Neural cell (in vitro differentiated cells): ENCODE measurements around the gene PYGM. TPM values are rescaled to one million over a fixed set of nuclear protein-coding genes. Genes with fewer than 3 reads are reported as not detected.

ENCODE experiments used
- H2AFZ ChIP-seq: fragments of 200-600, 300-800 bp; sonication (generic), shearing (Covaris generic); 2 replicates; pipeline ENCODE4 v1.6.0; 2014; ENCODE audit warnings: low read depth, mild to moderate bottlenecking, antibody characterized with exemption, low read length, moderate library complexity
- H3F3A ChIP-seq: fragments of 200-600 bp; shearing (Covaris generic); 2 replicates; pipeline ENCODE4 v1.6.1; 2016; ENCODE audit warnings: mild to moderate bottlenecking, moderate library complexity, mixed read lengths, antibody characterized with exemption, low read length; ENCODE audit not compliant: insufficient read depth, poor library complexity, severe bottlenecking
- H3K27ac ChIP-seq: fragments of 200-600, 300-800 bp; sonication (generic), shearing (Covaris generic); 2 replicates; pipeline ENCODE4 v1.5.1; 2014; ENCODE audit warnings: mild to moderate bottlenecking, low read length, moderate library complexity
- H3K27me3 ChIP-seq: fragments of 300-800, 200-600 bp; sonication (generic), shearing (Covaris generic); 2 replicates; pipeline ENCODE4 v1.6.0; 2014; ENCODE audit warnings: mild to moderate bottlenecking, low read depth, low read length, moderate library complexity; ENCODE audit not compliant: insufficient read depth
- H3K36me3 ChIP-seq: fragments of 300-800, 200-600 bp; sonication (generic), shearing (Covaris generic); 2 replicates; pipeline ENCODE4 v1.5.1; 2014; ENCODE audit warnings: mild to moderate bottlenecking, antibody characterized with exemption, low read length, moderate library complexity; ENCODE audit not compliant: insufficient read depth
- H3K4me2 ChIP-seq: fragments of 300-800, 200-600 bp; sonication (generic), shearing (Covaris generic); 2 replicates; pipeline ENCODE4 v1.6.0; 2014; ENCODE audit warnings: mild to moderate bottlenecking, low read length
- H3K4me3 ChIP-seq: fragments of 300-800, 200-600 bp; sonication (generic), shearing (Covaris generic); 2 replicates; pipeline ENCODE4 v1.5.1; 2014; ENCODE audit warnings: mild to moderate bottlenecking, low read length, moderate library complexity
- H3K79me2 ChIP-seq: fragments of 200-600 bp; shearing (Covaris generic); replicated peaks from 2 replicates; pipeline ENCODE4 v1.6.0; 2014; ENCODE audit warnings: mild to moderate bottlenecking, low read length, moderate library complexity; ENCODE audit not compliant: insufficient read depth
- H3K9ac ChIP-seq: fragments of 300-800, 200-600 bp; sonication (generic), shearing (Covaris generic); 2 replicates; pipeline ENCODE4 v1.6.1; 2016; ENCODE audit warnings: mild to moderate bottlenecking, low read length, mixed read lengths
- H3K9me2 ChIP-seq: fragments of 200-600 bp; shearing (Covaris generic); 2 replicates; pipeline ENCODE4 v1.6.1; 2016; ENCODE audit warnings: mild to moderate bottlenecking, low read length, mixed read lengths; ENCODE audit not compliant: insufficient read depth
- H3K9me3 ChIP-seq: fragments of 200-600, 300-800 bp; sonication (generic), shearing (Covaris generic); 2 replicates; pipeline ENCODE4 v1.6.1; 2016; ENCODE audit warnings: mild to moderate bottlenecking, mixed run types, low read length, moderate library complexity, mixed read lengths
- H4K20me1 ChIP-seq: fragments of 200-600 bp; shearing (Covaris generic); 2 replicates; pipeline ENCODE4 v1.6.1; 2016; ENCODE audit warnings: mild to moderate bottlenecking, mixed run types; ENCODE audit not compliant: insufficient read depth
- EP300 ChIP-seq: fragments of 450-650 bp; conservative IDR thresholded peaks from 2 replicates; pipeline ENCODE4 v1.6.1; 2014; ENCODE audit warnings: antibody characterized with exemption, mild to moderate bottlenecking, moderate library complexity; ENCODE audit not compliant: poor library complexity, severe bottlenecking
- EZH2 ChIP-seq: fragments of 200-600, 300-800 bp; shearing (Covaris generic), sonication (generic); IDR thresholded peaks from 2 replicates; pipeline ENCODE4 v1.6.1; 2014; ENCODE audit warnings: antibody characterized with exemption, low read length, borderline replicate concordance, mild to moderate bottlenecking; ENCODE audit not compliant: insufficient read depth, poor library complexity, severe bottlenecking
- MXI1 ChIP-seq: fragments of 450-650 bp; conservative IDR thresholded peaks from 2 replicates; pipeline ENCODE4 v1.6.1; 2014; ENCODE audit warnings: antibody characterized with exemption, mild to moderate bottlenecking; ENCODE audit not compliant: poor library complexity, severe bottlenecking
- POLR2AphosphoS5 ChIP-seq: IDR thresholded peaks from 2 replicates; pipeline ENCODE4 v1.6.1; 2012
- RAD21 ChIP-seq: fragments of 450-650 bp; conservative IDR thresholded peaks from 2 replicates; pipeline ENCODE4 v1.6.1; 2014; ENCODE audit warnings: antibody characterized with exemption, mild to moderate bottlenecking, moderate library complexity
- SMC3 ChIP-seq: fragments of 450-650 bp; conservative IDR thresholded peaks from 2 replicates; pipeline ENCODE4 v1.6.1; 2014; ENCODE audit warnings: antibody characterized with exemption, mild to moderate bottlenecking, moderate library complexity; ENCODE audit not compliant: poor library complexity
- TAF1 ChIP-seq: IDR thresholded peaks from 2 replicates; pipeline ENCODE4 v1.6.1; 2012; ENCODE audit warnings: low read depth
- polyA plus RNA-seq: library from polyadenylated mRNA; depleted of rRNA; stranded (reverse); fragments of >200 nt; gene quantifications from 2 replicates; pipeline ENCODE4 v1.2.3, GENCODE V29; 2014
- TF ChIP-seq, protein P1 (sequence below): fragments of 450-650 bp; IDR thresholded peaks from 2 replicates; pipeline ENCODE4 v1.5.1; 2014; ENCODE audit warnings: antibody characterized with exemption, mild to moderate bottlenecking, moderate library complexity; ENCODE audit not compliant: poor library complexity, severe bottlenecking
- TF ChIP-seq, protein P2 (sequence below): IDR thresholded peaks from 2 replicates; pipeline ENCODE4 v1.6.1; 2012; ENCODE audit warnings: borderline replicate concordance

Gene PYGM
- polyA plus RNA-seq, 1 donor from 2014 or later, result 0.43 TPM

DNA sequence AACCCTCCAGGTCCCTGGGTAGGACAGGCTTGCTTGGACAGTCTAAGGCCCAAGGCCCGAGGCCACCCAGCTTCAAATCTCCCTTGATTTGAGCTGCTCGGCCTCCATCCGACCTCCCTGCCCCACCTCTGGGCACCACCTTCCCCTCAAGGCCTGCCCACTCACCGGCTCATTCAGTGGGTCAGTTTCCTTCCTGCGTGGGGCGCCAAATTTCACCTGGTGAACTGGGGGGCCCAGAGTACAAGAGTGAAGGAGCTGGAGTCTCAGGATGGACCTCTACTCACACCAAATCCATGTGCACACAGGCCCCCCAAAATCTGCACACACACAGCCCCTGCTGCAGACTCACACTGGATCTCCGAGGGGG lies 39.5 kb upstream of the PYGM start:
- TF ChIP-seq, protein P1, sequence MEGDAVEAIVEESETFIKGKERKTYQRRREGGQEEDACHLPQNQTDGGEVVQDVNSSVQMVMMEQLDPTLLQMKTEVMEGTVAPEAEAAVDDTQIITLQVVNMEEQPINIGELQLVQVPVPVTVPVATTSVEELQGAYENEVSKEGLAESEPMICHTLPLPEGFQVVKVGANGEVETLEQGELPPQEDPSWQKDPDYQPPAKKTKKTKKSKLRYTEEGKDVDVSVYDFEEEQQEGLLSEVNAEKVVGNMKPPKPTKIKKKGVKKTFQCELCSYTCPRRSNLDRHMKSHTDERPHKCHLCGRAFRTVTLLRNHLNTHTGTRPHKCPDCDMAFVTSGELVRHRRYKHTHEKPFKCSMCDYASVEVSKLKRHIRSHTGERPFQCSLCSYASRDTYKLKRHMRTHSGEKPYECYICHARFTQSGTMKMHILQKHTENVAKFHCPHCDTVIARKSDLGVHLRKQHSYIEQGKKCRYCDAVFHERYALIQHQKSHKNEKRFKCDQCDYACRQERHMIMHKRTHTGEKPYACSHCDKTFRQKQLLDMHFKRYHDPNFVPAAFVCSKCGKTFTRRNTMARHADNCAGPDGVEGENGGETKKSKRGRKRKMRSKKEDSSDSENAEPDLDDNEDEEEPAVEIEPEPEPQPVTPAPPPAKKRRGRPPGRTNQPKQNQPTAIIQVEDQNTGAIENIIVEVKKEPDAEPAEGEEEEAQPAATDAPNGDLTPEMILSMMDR, result no peak
- no peak for TF ChIP-seq SMC3
- TF ChIP-seq EP300, result no peak
- no peak for TF ChIP-seq RAD21
- TF ChIP-seq, protein P2, sequence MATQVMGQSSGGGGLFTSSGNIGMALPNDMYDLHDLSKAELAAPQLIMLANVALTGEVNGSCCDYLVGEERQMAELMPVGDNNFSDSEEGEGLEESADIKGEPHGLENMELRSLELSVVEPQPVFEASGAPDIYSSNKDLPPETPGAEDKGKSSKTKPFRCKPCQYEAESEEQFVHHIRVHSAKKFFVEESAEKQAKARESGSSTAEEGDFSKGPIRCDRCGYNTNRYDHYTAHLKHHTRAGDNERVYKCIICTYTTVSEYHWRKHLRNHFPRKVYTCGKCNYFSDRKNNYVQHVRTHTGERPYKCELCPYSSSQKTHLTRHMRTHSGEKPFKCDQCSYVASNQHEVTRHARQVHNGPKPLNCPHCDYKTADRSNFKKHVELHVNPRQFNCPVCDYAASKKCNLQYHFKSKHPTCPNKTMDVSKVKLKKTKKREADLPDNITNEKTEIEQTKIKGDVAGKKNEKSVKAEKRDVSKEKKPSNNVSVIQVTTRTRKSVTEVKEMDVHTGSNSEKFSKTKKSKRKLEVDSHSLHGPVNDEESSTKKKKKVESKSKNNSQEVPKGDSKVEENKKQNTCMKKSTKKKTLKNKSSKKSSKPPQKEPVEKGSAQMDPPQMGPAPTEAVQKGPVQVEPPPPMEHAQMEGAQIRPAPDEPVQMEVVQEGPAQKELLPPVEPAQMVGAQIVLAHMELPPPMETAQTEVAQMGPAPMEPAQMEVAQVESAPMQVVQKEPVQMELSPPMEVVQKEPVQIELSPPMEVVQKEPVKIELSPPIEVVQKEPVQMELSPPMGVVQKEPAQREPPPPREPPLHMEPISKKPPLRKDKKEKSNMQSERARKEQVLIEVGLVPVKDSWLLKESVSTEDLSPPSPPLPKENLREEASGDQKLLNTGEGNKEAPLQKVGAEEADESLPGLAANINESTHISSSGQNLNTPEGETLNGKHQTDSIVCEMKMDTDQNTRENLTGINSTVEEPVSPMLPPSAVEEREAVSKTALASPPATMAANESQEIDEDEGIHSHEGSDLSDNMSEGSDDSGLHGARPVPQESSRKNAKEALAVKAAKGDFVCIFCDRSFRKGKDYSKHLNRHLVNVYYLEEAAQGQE, result no peak
- no peak for TF ChIP-seq MXI1
- TF ChIP-seq TAF1, result no peak
- TF ChIP-seq EZH2, result no peak
- no peak for TF ChIP-seq POLR2AphosphoS5
- Histone ChIP-seq H3K9ac (no peak overlapping the region), H3K4me2 (no peak overlapping the region), H3K9me2 (no peaks in the 10 kb centered on the region), H3K27me3 (no peaks in the 10 kb centered on the region), H3K27ac (no peak overlapping the region), H3K36me3 (no peaks in the 10 kb centered on the region), H4K20me1 (no peaks in the 10 kb centered on the region), H3K79me2 (no peaks in the 10 kb centered on the region), H3F3A (no peaks in the 10 kb centered on the region), H2AFZ (no peak overlapping the region), H3K4me3 (no peak overlapping the region), H3K9me3 (no peaks in the 10 kb centered on the region)

DNA sequence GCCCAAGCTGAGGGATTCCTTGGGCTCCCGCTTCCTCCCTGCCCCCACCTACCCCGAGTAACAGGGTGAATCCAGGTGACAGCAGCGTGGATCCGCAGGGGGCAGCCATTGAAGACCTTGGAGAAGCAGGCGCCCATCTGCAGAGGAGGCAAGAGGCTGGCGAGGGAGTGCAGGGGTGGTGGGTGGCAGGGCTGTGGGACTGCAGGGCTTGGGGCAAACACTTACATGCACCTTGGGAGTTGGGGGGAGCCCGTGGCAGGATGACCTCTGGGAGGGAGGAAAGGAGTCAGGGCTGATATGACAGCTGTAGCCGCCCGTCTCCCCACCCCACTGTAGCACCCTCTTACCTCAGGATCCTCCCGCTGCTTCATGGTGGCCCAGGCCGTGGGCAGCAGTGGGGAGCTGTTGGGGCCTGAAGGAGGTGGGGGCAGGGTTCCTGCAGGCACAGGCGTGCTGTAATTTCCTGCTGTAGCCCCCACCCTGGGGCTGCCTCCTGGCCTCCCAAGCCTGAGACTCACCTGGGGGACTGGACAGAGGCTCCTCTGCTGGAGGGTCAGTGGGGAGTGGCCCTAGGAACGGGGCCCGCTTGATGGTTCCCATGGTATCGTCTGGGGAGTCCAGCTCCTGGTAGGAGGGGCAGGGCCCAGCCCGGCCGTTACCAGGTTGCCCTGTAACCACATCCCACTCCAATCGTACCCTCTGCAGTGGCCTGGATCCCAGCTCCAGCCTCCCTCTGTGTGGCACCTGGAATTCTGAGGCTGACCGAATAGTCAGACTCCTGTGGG lies 37.2 kb upstream of the PYGM start:
- Histone ChIP-seq H3K9me3 (no peaks in the 10 kb centered on the region), H2AFZ (no peak overlapping the region), H4K20me1 (no peaks in the 10 kb centered on the region), H3K27ac (no peak overlapping the region), H3K9me2 (no peaks in the 10 kb centered on the region), H3K9ac (no peak overlapping the region), H3K36me3 (no peaks in the 10 kb centered on the region), H3K79me2 (no peaks in the 10 kb centered on the region), H3F3A (no peaks in the 10 kb centered on the region), H3K27me3 (no peaks in the 10 kb centered on the region), H3K4me3 (no peak overlapping the region), H3K4me2 (no peak overlapping the region)
- TF ChIP-seq TAF1 (no peak), EP300 (no peak), MXI1 (no peak), RAD21 (no peak), POLR2AphosphoS5 (no peak), SMC3 (no peak), EZH2 (no peak)
- TF ChIP-seq, protein P2, result no peak
- TF ChIP-seq, protein P1, result no peak
